Endothelial cell of umbilical vein (primary cell): Measurements from ENCODE around the gene WDR26. TPM values are rescaled to one million over a fixed set of nuclear protein-coding genes. Genes with fewer than 3 reads are reported as not detected.

ENCODE experiments used
- BruUV-seq: library from RNA; stranded (reverse); fragments of 400-500 nt; replicated peaks from 2 replicates; lab custom pipeline; 2021; lab: Mats Ljungman, UMichigan
- CTCF ChIA-PET: fragments of 300-600, 350-600 bp; sonication (Branson Sonifier 250); formaldehyde crosslinking; loops from one replicate; lab custom pipeline; 2021; ENCODE audit warnings: antibody characterized with exemption, inconsistent platforms; lab: Charles Lee
- POLR2A ChIA-PET: fragments of 300-600, 350-600 bp; sonication (Branson Sonifier 250); formaldehyde crosslinking; loops from one replicate; lab custom pipeline; 2021; ENCODE audit warnings: antibody characterized with exemption, inconsistent platforms; lab: Charles Lee
- DNase-seq: peaks from one replicate; pipeline ENCODE4 v3.0.0-alpha.2; 2011; ENCODE audit warnings: low read depth, low spot score
- FAIRE-seq: peaks from 2 replicates; lab custom pipeline; 2011; peaks lifted over from hg19 to GRCh38; lab: Jason Lieb, UNC
- H2AFZ ChIP-seq: 2 replicates; pipeline ENCODE4 v1.6.0; 2012; ENCODE audit warnings: low read depth, low read length, control low read depth, inconsistent platforms
- H3K27ac ChIP-seq: 2 replicates; pipeline ENCODE4 v1.5.1; 2011; ENCODE audit warnings: low read depth, mild to moderate bottlenecking, control low read depth, low read length, moderate library complexity; ENCODE audit not compliant: insufficient read depth
- H3K27me3 ChIP-seq, 2 experiments: 2 replicates each; pipeline versions ENCODE4 v1.6.0 to v1.6.1; 2011; ENCODE audit warnings: low read length in 2 of 2, mixed read lengths in 1 of 2; ENCODE audit not compliant: control insufficient read depth in 2 of 2, insufficient read depth in 2 of 2
- H3K36me3 ChIP-seq, 2 experiments: 2 replicates in 1 of 2; 3 replicates in 1 of 2; pipeline ENCODE4 v1.5.1; 2011; ENCODE audit warnings: low read length in 2 of 2, mild to moderate bottlenecking in 1 of 2, moderate library complexity in 1 of 2; ENCODE audit not compliant: control insufficient read depth in 2 of 2, insufficient read depth in 2 of 2; ENCODE audit errors: extremely low read depth in 1 of 2
- H3K4me1 ChIP-seq: 3 replicates; pipeline ENCODE4 v1.5.1; 2011; ENCODE audit warnings: mild to moderate bottlenecking, low read length; ENCODE audit not compliant: control insufficient read depth, insufficient read depth; ENCODE audit errors: extremely low read depth
- H3K4me2 ChIP-seq: 2 replicates; pipeline ENCODE4 v1.6.1; 2011; ENCODE audit warnings: low read length, control low read depth, mixed read lengths; ENCODE audit not compliant: insufficient read depth
- H3K4me3 ChIP-seq, 3 experiments: fragments of 200-600 bp in 1 of 3; sonication (generic), shearing (Covaris generic) in 1 of 3; replicated peaks in 1 of 3; 2 replicates each; pipeline ENCODE4 v1.5.1; 2011 to 2016; ENCODE audit warnings: control low read depth in 3 of 3, low read length in 3 of 3, mild to moderate bottlenecking in 2 of 3, inconsistent platforms in 1 of 3, low read depth in 1 of 3, moderate library complexity in 1 of 3; ENCODE audit not compliant: insufficient read depth in 1 of 3
- H3K79me2 ChIP-seq: 2 replicates; pipeline ENCODE4 v1.6.0; 2012; ENCODE audit warnings: low read length, inconsistent platforms; ENCODE audit not compliant: control insufficient read depth, insufficient read depth
- H3K9ac ChIP-seq: replicated peaks from 2 replicates; pipeline ENCODE3; 2011; ENCODE audit warnings: low read length, control low read depth; ENCODE audit not compliant: insufficient read depth; ENCODE audit errors: extremely low read depth
- H3K9me1 ChIP-seq: replicated peaks from 3 replicates; pipeline ENCODE4 v1.6.0; 2011; ENCODE audit warnings: mild to moderate bottlenecking, low read length; ENCODE audit not compliant: control insufficient read depth, insufficient read depth; ENCODE audit errors: extremely low read depth
- H3K9me3 ChIP-seq: replicated peaks from 2 replicates; pipeline ENCODE4 v1.5.1; 2012; ENCODE audit warnings: low read length, inconsistent platforms; ENCODE audit not compliant: control insufficient read depth, insufficient read depth
- H4K20me1 ChIP-seq: replicated peaks from 2 replicates; pipeline ENCODE3; 2011; ENCODE audit warnings: mild to moderate bottlenecking, low read length; ENCODE audit not compliant: control insufficient read depth, insufficient read depth; ENCODE audit errors: extremely low read depth
- CTCF ChIP-seq, 2 donors: IDR thresholded peaks; 1 replicate in 1 of 2; 2 replicates in 1 of 2; pipeline ENCODE4 v1.5.1; 2011; ENCODE audit warnings: low read length in 2 of 2, mild to moderate bottlenecking in 2 of 2, moderate library complexity in 2 of 2, control low read depth in 1 of 2, inconsistent platforms in 1 of 2, low read depth in 1 of 2; ENCODE audit not compliant: insufficient read depth in 1 of 2; ENCODE audit errors: extremely low read depth in 1 of 2
- EZH2 ChIP-seq: IDR thresholded peaks from 2 replicates; pipeline ENCODE4 v1.6.1; 2012; ENCODE audit warnings: borderline replicate concordance, low read depth, mild to moderate bottlenecking, moderate library complexity, low read length, inconsistent platforms; ENCODE audit not compliant: severe bottlenecking
- FOS ChIP-seq: IDR thresholded peaks from 2 replicates; pipeline ENCODE4 v1.6.1; 2011; ENCODE audit warnings: mild to moderate bottlenecking, low read length, moderate library complexity, borderline replicate concordance; ENCODE audit not compliant: insufficient read depth
- GATA2 ChIP-seq: IDR thresholded peaks from 2 replicates; pipeline ENCODE4 v1.7.0; 2011; ENCODE audit warnings: low read depth, mild to moderate bottlenecking, moderate library complexity, mixed read lengths, low read length; ENCODE audit not compliant: insufficient read length, insufficient read depth
- JUN ChIP-seq: IDR thresholded peaks from 2 replicates; pipeline ENCODE4 v1.6.1; 2011; ENCODE audit warnings: borderline replicate concordance, low read depth; ENCODE audit not compliant: insufficient read length, insufficient read depth
- MYC ChIP-seq: IDR thresholded peaks from one replicate; pipeline ENCODE4 v1.6.1; 2011; ENCODE audit warnings: mild to moderate bottlenecking, low read depth, low read length
- POLR2A ChIP-seq: IDR thresholded peaks from 2 replicates; pipeline ENCODE4 v1.6.1; 2012; ENCODE audit warnings: low read depth, mild to moderate bottlenecking, control low read depth, low read length
- POLR2AphosphoS5 ChIP-seq: IDR thresholded peaks from 2 replicates; pipeline ENCODE4 v1.6.1; 2012; ENCODE audit warnings: low read depth, mild to moderate bottlenecking, control low read depth, low read length, moderate library complexity; ENCODE audit not compliant: insufficient read depth
- dilution Hi-C: fragments of 300-500 bp; cut with MboI; formaldehyde crosslinking; loops from one replicate; pipeline ENCODE4 v1.15.0; 2019; ENCODE audit warnings: low sequenced_read_pairs; ENCODE audit not compliant: extremely low pct_ligation_motif_present
- intact Hi-C: fragments of 100-400 bp; cut with micrococcal nuclease; formaldehyde crosslinking; loops from one replicate; pipeline ENCODE4 v1.10.0; 2022
- polyA plus RNA-seq, 4 experiments: library from polyadenylated mRNA; depleted of rRNA in 3 of 4; stranded (reverse) in 3 of 4; unstranded in 1 of 4; fragments of >200 nt; gene quantifications; 2 replicates each; pipeline versions ENCODE4 v1.2.1 to v1.2.3, GENCODE V29; 2011 to 2012; ENCODE audit warnings: missing spikeins in 1 of 4
- total RNA-seq: library from RNA; stranded (reverse); gene quantifications from 2 replicates; pipeline ENCODE4 v1.2.3, GENCODE V29; 2021
- TF ChIP-seq, protein P1 (sequence below): IDR thresholded peaks from 2 replicates; pipeline ENCODE4 v1.6.1; 2011; ENCODE audit not compliant: insufficient read depth, insufficient read length

WDR26 gene
- total and polyA plus RNA-seq, 2 donors (not counting 3 experiments of a cell fraction or from before 2014, with no cell fraction given), result 26.7 to 92.4 TPM

GRCh38 chr1:224393294-224393693 is 41.3 kb downstream of the WDR26 start:
- CTCF ChIA-PET, result interaction anchor here (1.2 to 2.3 kb wide), 3 partner anchors 9 to 64 kb away, joined by 3 to 9 read pairs (median 4); no protein-coding TSS in a partner anchor
- no peak for FAIRE-seq
- H3K4me2 ChIP-seq, result no peak overlapping the region

More at GRCh38 chr1:224393294-224393693, 41.3 kb downstream of the WDR26 start:
- peaks cover 12 to 44% of the 10 kb centered on the region in 2 experiments for H3K36me3 ChIP-seq
- dilution Hi-C loops, result no loop called here
- H3K79me2 ChIP-seq, result no peaks in the 10 kb centered on the region
- H3K9me3 ChIP-seq, result no peaks in the 10 kb centered on the region
- no peaks in the 10 kb centered on the region for H3K27me3 ChIP-seq
- no peaks in the 10 kb centered on the region for H3K9me1 ChIP-seq
- TF ChIP-seq POLR2AphosphoS5, result no peak
- TF ChIP-seq MYC, result no peak
- TF ChIP-seq JUN, result no peak
- TF ChIP-seq, protein P1, sequence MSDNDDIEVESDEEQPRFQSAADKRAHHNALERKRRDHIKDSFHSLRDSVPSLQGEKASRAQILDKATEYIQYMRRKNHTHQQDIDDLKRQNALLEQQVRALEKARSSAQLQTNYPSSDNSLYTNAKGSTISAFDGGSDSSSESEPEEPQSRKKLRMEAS, result no peak
- TF ChIP-seq GATA2, result no peak
- no peak for TF ChIP-seq FOS
- no peak for TF ChIP-seq POLR2A
- TF ChIP-seq EZH2, result no peak
- no peak for TF ChIP-seq CTCF (IDR thresholded peaks at IDR 0.05; ENCODE audit: extremely low read depth in 1 of 2, insufficient read depth in 1 of 2, low read depth in 1 of 2, low read length in 2 of 2)
- H3K27ac ChIP-seq, result no peak overlapping the region
- no peak overlapping the region for H3K4me3 ChIP-seq
- intact Hi-C loops, result no loop called here
- no peak for DNase-seq
- POLR2A ChIA-PET, result no interaction called here
- no TSS peak for BruUV-seq
- no peaks in the 10 kb centered on the region for H3K4me1 ChIP-seq
- H2AFZ ChIP-seq, result no peak overlapping the region
- H4K20me1 ChIP-seq, result no peaks in the 10 kb centered on the region
- no peak overlapping the region for H3K9ac ChIP-seq
